HL-60/S4 treated with phorbol 12-myristate 13-acetate at 8.2 ng/mL for 4 days and 3 days (cell line): ENCODE results near the gene TRH.

Experiments used
- in situ Hi-C: fragments of 300-500 bp; cut with MboI; formaldehyde crosslinking; loops from 2 replicates; pipeline ENCODE4 v1.15.0; 2022; ENCODE audit warnings: low sequenced_read_pairs

TRH gene, protein sequence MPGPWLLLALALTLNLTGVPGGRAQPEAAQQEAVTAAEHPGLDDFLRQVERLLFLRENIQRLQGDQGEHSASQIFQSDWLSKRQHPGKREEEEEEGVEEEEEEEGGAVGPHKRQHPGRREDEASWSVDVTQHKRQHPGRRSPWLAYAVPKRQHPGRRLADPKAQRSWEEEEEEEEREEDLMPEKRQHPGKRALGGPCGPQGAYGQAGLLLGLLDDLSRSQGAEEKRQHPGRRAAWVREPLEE

DNA sequence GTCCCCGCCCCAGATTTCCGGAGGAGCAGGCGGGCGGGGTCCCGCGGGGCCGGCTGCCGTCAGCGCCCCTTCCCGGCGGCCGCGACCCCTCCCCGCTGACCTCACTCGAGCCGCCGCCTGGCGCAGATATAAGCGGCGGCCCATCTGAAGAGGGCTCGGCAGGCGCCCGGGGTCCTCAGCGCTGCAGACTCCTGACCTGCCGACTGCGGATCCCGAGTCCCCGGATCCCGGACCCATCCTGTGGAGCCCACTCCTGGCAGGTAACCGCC, at the start of gene TRH:
TSS of gene TRH (plus strand) at position 157 of the 269 bp plus-strand sequence. CDS start 1,097 bp downstream, outside the sequence.
- in situ Hi-C loops = no loop called here

GRCh38 chr3:129927072-129927471, 47.4 kb upstream of the TRH start:
- in situ Hi-C loops = no loop called here

DNA sequence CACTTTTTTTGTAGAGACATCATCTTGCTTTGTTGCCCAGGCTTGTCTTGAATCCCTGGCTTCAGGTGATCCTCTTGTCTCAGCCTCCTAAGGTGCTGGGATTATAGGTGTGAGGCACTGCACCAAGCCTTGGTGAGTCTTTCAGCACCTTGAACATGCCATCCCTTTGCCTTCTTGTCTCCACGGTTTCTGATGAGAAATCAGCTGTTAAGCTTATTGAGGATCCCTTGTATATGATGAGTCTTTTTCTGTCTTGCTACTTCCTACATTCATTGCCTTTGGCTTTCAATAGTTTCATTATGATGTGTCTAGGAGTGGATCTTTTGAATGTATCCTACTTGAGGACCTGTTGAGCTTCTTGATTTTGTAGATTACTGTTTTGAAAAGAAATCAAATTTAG, 45.1 kb upstream of the TRH start:
- in situ Hi-C loops = no loop called here

- in situ Hi-C loops = loop anchor here (10.0 kb wide), 1 partner anchor 279 kb away; no protein-coding TSS in a partner anchor
Observed at GRCh38 chr3:129933471-129933870, 41.0 kb upstream of the TRH start.

DNA sequence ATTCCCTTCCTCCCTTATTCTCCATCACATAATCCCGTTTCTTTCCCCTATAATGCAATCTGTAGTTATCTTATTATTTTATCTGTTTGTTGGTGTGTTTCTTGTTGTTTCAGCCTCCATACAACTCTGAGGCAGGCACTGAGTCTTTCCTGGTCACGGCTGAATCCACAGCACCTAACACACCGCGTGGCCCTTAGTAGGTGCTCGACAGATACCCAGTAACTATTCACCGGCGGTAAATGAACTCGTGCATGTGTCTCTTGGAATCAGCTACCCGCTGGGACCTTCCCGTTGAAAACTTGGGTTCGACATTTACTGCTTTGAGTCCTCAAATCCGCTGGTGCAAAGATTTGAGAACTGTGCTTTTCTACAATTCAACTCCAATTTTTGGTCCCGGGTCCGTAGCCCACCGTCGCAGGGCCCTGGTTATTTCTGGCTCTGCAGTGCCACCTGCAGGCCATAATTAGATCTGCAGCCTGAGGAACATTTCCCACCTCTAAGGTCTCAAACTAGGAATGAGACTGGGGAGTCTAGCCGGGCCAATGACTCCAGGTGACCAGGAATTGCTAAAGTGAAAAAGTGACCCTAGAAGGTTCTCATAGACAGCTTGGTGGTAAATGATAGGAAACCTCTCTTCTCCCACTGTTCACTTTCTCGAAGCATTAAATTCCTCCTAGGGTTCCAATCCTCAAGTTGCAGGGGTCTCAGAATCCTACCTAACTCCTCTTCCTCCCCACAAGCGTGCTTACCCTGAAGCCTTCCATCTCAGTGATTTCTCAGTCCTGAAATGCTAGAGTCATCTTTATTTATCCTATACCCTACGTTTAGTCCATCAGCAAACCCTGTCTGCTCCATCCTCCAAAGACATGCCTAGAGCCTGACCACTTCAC, 40.0 kb upstream of the TRH start:
- in situ Hi-C loops = loop anchor here (10.0 kb wide), 1 partner anchor 280 kb away; no protein-coding TSS in a partner anchor

DNA sequence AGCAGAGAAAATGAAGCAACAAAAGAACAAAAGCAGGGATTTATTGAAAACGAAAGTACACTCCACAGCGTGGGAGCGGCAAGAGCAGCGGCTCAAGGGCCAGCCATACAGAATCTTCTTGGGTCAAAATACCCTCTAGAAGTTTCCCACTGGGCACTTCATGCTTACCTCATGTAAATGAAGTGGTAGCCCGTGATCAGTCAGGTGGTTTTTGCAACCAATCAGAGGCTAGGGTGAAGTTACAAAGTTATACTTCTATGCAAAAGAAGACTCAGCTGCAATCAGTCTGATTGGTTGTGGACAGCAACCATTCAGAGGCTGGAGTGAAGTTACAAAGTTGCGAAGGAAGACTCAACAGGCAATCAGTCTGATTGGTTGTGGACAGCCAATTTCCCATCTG, 37.8 kb upstream of the TRH start:
- in situ Hi-C loops = loop anchor here (10.0 kb wide), 1 partner anchor 282 kb away; no protein-coding TSS in a partner anchor

- in situ Hi-C loops = loop anchor here (10.0 kb wide), 1 partner anchor 283 kb away; no protein-coding TSS in a partner anchor
Observed at GRCh38 chr3:129937717-129938116, 36.8 kb upstream of the TRH start.

- in situ Hi-C loops = loop anchor here (10.0 kb wide), 1 partner anchor 284 kb away; no protein-coding TSS in a partner anchor
Observed at GRCh38 chr3:129938140-129938930, 36.2 kb upstream of the TRH start.

- in situ Hi-C loops = loop anchor here (10.0 kb wide), 2 partner anchors 65 to 155 kb away; no protein-coding TSS in a partner anchor
Observed at GRCh38 chr3:129940086-129940485, 34.4 kb upstream of the TRH start.

- in situ Hi-C loops = loop anchor here (10.0 kb wide), 2 partner anchors 63 to 153 kb away; no protein-coding TSS in a partner anchor
Observed at GRCh38 chr3:129942296-129942695, 32.2 kb upstream of the TRH start.

- in situ Hi-C loops = loop anchor here (10.0 kb wide), 2 partner anchors 62 to 152 kb away; no protein-coding TSS in a partner anchor
Observed at GRCh38 chr3:129943020-129943419, 31.5 kb upstream of the TRH start.

- in situ Hi-C loops = loop anchor here (10.0 kb wide), 2 partner anchors 60 to 150 kb away; no protein-coding TSS in a partner anchor
Observed at GRCh38 chr3:129944709-129945108, 29.8 kb upstream of the TRH start.

DNA sequence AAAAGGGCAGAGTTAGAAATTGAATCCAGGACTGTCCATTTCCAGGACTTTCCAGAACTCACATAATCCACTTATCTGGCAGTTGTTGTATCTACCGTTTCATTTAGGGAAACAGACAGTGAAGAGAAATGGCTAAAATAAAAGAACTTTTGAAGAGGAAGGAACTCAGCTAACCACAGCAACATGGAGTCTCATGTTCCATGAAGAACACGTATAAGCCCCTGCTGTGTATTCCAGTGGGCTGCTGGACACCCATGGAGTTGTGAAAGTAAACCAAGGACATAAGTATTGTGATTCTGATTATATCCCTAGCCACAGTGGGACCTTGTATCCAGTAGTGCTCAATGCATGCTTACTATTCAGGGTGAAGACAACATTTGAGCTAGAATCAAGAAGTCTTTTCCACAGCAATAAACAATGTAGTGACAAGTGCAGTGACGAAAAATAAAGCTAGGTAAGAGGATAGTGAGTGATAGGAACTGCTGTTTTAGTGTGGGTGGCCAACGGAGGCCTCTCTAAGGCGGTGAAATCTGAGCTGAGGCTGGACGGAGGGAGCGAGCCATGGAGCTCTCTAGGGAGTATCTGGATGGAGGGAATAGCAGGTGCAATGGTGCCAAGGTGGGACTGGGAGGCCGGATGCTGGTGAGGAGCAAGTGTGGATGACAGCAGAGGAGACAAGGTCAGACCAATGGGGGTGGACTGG, 26.8 kb upstream of the TRH start:
- in situ Hi-C loops = loop anchor here (10.0 kb wide), 2 partner anchors 57 to 147 kb away; no protein-coding TSS in a partner anchor

DNA sequence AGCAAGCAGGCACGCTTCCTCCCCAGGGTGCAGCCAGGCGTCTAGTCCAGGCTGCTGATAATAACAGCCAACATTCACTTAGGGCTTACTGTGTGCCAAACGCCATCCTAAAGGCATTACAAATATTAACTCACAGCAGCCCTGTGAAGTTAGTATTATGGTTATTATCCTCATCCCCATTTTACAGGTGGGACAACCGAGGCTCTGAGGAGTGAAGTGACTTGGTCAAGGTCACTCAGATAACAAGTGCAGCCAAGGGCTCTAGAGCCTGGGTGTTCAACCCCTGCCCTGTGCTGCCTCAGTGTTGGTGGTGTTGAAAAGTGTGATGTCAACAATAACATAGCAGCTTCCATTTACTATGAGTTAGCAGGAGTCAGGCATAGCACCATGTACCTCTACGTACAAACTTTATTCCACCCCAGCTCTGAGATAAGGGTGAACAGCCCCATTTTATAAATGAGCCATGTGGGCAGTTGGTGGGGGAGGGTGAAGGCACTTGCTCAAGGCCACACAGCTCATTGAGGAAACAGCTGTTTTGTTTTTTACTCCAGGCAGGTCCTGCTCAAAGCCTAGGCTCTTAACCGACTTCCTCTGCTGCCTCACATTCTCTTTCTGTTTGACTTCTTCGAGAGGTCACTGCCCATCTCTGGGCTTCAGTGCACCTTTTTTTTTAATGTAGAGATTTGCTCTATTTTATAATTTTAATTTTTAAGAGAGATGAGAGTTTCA, 24.0 kb upstream of the TRH start:
- in situ Hi-C loops = no loop called here

GRCh38 chr3:129952556-129953355, 21.8 kb upstream of the TRH start:
- in situ Hi-C loops = no loop called here

DNA sequence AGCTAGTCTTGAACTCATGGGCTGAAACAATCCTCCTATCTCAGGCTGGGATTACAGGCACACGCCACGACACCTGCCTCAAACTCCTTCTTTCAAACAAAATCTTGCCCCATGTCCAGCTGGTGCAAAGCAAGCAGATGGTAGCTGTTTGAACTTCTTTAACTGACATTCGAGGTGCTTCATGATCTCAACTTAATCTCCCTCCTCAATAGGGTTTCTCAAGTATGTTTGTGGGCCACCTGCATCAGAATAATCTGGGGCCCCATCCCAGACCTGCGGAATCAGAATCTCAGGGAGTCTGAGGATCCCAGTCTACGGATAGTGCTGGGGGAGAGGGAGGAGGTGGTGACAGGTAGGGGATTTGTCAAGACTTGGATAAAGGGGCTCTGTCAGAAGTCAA, 20.9 kb upstream of the TRH start:
- in situ Hi-C loops = no loop called here

GRCh38 chr3:129954514-129954913, 20.0 kb upstream of the TRH start:
- in situ Hi-C loops = no loop called here

- in situ Hi-C loops = no loop called here
Observed at GRCh38 chr3:129956936-129957335, 17.6 kb upstream of the TRH start.

DNA sequence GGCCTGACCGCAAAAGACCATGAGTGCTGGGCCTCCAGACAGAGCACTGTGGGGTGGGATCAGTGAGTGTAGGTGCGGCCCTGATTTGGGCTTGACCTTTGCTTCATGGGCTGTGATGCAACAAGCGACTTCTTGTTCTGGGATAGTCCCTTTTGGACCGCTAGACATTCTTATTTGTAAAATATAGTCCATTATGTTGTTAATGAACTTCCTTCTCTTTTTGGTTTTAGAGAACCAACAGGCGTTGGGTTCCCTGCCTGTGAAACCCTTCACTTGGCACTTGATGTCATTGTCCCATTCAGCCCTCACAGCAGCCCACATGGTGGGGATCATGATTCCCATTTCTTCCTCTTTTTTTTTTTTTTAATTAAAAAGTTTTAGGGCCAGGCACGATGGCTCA, 15.8 kb upstream of the TRH start:
- in situ Hi-C loops = no loop called here
